D721Med (cell line): Measurements from ENCODE around the gene SRD5A3.
"Not testable (repeated sequence)": the region's sequence is repeated elsewhere in the genome, so short reads cannot be mapped to it uniquely, and the experiment has no call there.

Experiments
- DNase-seq: peaks from one replicate; pipeline ENCODE4 v3.0.0; 2011; ENCODE audit warnings: low spot score; ENCODE audit not compliant: insufficient read length
- FAIRE-seq: peaks from 2 replicates; lab custom pipeline; 2011; peaks lifted over from hg19 to GRCh38; lab: Jason Lieb, UNC
- CTCF ChIP-seq: IDR thresholded peaks from 2 replicates; pipeline ENCODE4 v1.5.1; 2012; ENCODE audit warnings: mild to moderate bottlenecking, control low read depth; ENCODE audit not compliant: insufficient read depth; ENCODE audit errors: missing control alignments

SRD5A3 gene

GRCh38 chr4:55354648-55355047 is 8.6 kb downstream of the SRD5A3 start:
- no peak for TF ChIP-seq CTCF
- no peak for DNase-seq
- FAIRE-seq: no peak

GRCh38 chr4:55355555-55355954 is 9.5 kb downstream of the SRD5A3 start:
- TF ChIP-seq CTCF: no peak
- DNase-seq (no peak), FAIRE-seq (no peak)

- TF ChIP-seq CTCF: no peak
- FAIRE-seq (no peak), DNase-seq (no peak)
Measured at GRCh38 chr4:55356991-55357461, 11.0 kb downstream of the SRD5A3 start.

GRCh38 chr4:55358246-55358645 is 12.2 kb downstream of the SRD5A3 start:
- TF ChIP-seq CTCF: no peak
- no peak for FAIRE-seq
- DNase-seq: no peak

- FAIRE-seq (no peak), DNase-seq (no peak)
- no peak for TF ChIP-seq CTCF
Measured at GRCh38 chr4:55358668-55359067, 12.6 kb downstream of the SRD5A3 start.

GRCh38 chr4:55359397-55359916 is 13.4 kb downstream of the SRD5A3 start:
- FAIRE-seq: no peak
- no peak for TF ChIP-seq CTCF
- DNase-seq: no peak

GRCh38 chr4:55362938-55363337 is 16.9 kb downstream of the SRD5A3 start:
- not testable (repeated sequence) for DNase-seq, FAIRE-seq

- TF ChIP-seq CTCF: no peak
- no peak for DNase-seq
- FAIRE-seq: no peak
Measured at GRCh38 chr4:55363691-55364351, 17.8 kb downstream of the SRD5A3 start.
